GM20000 (cell line): Measurements from ENCODE around the gene BMAL2.

Experiments used
- DNase-seq: peaks from one replicate; pipeline ENCODE4 v3.0.0; 2012; ENCODE audit warnings: low spot score
- CTCF ChIP-seq: IDR thresholded peaks from 2 replicates; pipeline ENCODE4 v1.5.1; 2012; ENCODE audit warnings: mild to moderate bottlenecking, control low read depth; ENCODE audit errors: extremely low read depth, missing control alignments

BMAL2 gene

GRCh38 chr12:27332714-27333402 lies at the start of gene BMAL2:
Gene BMAL2 (plus strand): TSS chr12:27332836. CDS start chr12:27333073, 237 bp downstream.
- DNase-seq = peak; percentile 82
- no peak for TF ChIP-seq CTCF

- no peak for DNase-seq
- TF ChIP-seq CTCF = no peak
Observed at GRCh38 chr12:27284021-27284420, 48.6 kb upstream of the BMAL2 start.

GRCh38 chr12:27284751-27285150 lies 47.9 kb upstream of the BMAL2 start:
- no peak for TF ChIP-seq CTCF
- DNase-seq = peak; percentile 56

GRCh38 chr12:27285403-27285802 lies 47.2 kb upstream of the BMAL2 start:
- no peak for DNase-seq
- no peak for TF ChIP-seq CTCF

- TF ChIP-seq CTCF = no peak
- no peak for DNase-seq
Observed at GRCh38 chr12:27289414-27289813, 43.2 kb upstream of the BMAL2 start.

GRCh38 chr12:27290501-27291168 lies 42.0 kb upstream of the BMAL2 start:
- no peak for DNase-seq
- no peak for TF ChIP-seq CTCF

- no peak for DNase-seq
- no peak for TF ChIP-seq CTCF
Observed at GRCh38 chr12:27291862-27292261, 40.8 kb upstream of the BMAL2 start.
